Astrocyte of the cerebellum (primary cell): ENCODE results near the gene SLC43A2.
A peak's percentile ranks its signal among the peaks of the same experiment; 100 is the strongest.

Source experiments
- DNase-seq: peaks from one replicate; pipeline ENCODE4 v3.0.0-alpha.2; 2011; ENCODE audit warnings: low read depth
- H3K4me3 ChIP-seq: 2 replicates; pipeline ENCODE4 v1.5.1; 2011; ENCODE audit warnings: mild to moderate bottlenecking, low read depth, low read length, moderate library complexity
- CTCF ChIP-seq: IDR thresholded peaks from 2 replicates; pipeline ENCODE4 v1.5.1; 2012; ENCODE audit warnings: low read length, low read depth, moderate library complexity, mild to moderate bottlenecking; ENCODE audit errors: missing control alignments
- in situ Hi-C: cut with HindIII; loops from 2 replicates; pipeline ENCODE4 v1.10.0; 2017; ENCODE audit warnings: low sequenced_read_pairs

Gene SLC43A2

GRCh38 chr17:1542316-1542715 is 86.3 kb downstream of the SLC43A2 start:
- in situ Hi-C loops: no loop called here
- DNase-seq: no peak
- no peak overlapping the region for H3K4me3 ChIP-seq
- no peak for TF ChIP-seq CTCF

- no peak for TF ChIP-seq CTCF
- DNase-seq: no peak
- no peak overlapping the region for H3K4me3 ChIP-seq
- in situ Hi-C loops: no loop called here
Observed at GRCh38 chr17:1541367-1541904, 87.2 kb downstream of the SLC43A2 start.

- no peak for DNase-seq
- no peak for TF ChIP-seq CTCF
- no peak overlapping the region for H3K4me3 ChIP-seq
- in situ Hi-C loops: no loop called here
Observed at GRCh38 chr17:1539811-1540210, 88.8 kb downstream of the SLC43A2 start.

- H3K4me3 ChIP-seq: no peak overlapping the region
- no peak for TF ChIP-seq CTCF
- no peak for DNase-seq
- in situ Hi-C loops: no loop called here
Observed at GRCh38 chr17:1535737-1536136, 92.9 kb downstream of the SLC43A2 start.

- no peak for DNase-seq
- in situ Hi-C loops: no loop called here
- no peak overlapping the region for H3K4me3 ChIP-seq
- no peak for TF ChIP-seq CTCF
Observed at GRCh38 chr17:1533661-1534325, 94.8 kb downstream of the SLC43A2 start.

- no peak overlapping the region for H3K4me3 ChIP-seq
- TF ChIP-seq CTCF: peak; percentile 12
- in situ Hi-C loops: no loop called here
- no peak for DNase-seq
Observed at GRCh38 chr17:1532836-1533602, 95.6 kb downstream of the SLC43A2 start.
